Measurements from ENCODE around the gene GRK2.

GRK2 gene

DNA sequence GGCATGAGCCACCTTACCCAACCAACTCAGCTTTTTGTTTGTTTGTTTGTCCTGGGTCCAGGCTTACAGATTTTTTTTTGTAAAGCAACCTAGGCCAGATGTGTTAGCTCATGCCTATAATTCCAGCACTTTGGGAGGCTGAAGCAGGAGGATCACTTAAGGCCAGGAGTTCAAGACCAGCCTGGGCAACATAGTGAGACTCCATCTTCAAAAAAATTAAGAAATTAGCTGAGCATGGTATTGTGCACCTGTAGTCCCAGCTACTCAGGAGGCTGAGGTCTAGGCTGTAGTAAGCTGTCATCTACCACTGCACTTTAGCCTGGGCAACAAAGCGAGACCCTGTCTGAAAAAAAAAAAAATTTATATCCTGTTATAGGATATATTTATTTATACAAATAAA lies 28.7 kb upstream of the GRK2 start:
- Histone ChIP-seq H3K27me3 (ENCODE audit: insufficient read depth, low read depth, severe bottlenecking) (no peaks in the 10 kb centered on the region), H3K4me3 (ENCODE audit: low read depth, low read length) (no peak overlapping the region), H3K9me3 (ENCODE audit: severe bottlenecking) (no peaks in the 10 kb centered on the region), H3K27ac (no peak overlapping the region), H3K36me3 (peaks cover 29% of the 10 kb centered on the region)
- TF ChIP-seq, protein P1, sequence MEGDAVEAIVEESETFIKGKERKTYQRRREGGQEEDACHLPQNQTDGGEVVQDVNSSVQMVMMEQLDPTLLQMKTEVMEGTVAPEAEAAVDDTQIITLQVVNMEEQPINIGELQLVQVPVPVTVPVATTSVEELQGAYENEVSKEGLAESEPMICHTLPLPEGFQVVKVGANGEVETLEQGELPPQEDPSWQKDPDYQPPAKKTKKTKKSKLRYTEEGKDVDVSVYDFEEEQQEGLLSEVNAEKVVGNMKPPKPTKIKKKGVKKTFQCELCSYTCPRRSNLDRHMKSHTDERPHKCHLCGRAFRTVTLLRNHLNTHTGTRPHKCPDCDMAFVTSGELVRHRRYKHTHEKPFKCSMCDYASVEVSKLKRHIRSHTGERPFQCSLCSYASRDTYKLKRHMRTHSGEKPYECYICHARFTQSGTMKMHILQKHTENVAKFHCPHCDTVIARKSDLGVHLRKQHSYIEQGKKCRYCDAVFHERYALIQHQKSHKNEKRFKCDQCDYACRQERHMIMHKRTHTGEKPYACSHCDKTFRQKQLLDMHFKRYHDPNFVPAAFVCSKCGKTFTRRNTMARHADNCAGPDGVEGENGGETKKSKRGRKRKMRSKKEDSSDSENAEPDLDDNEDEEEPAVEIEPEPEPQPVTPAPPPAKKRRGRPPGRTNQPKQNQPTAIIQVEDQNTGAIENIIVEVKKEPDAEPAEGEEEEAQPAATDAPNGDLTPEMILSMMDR (IDR thresholded peaks at IDR 0.05; ENCODE audit: low read depth, low read length), result no peak
- DNase-seq, result no peak

- H3K4me3 ChIP-seq (ENCODE audit: low read depth, low read length), result peak overlapping the region; percentile 31
- peak; percentile 31 for DNase-seq
- H3K36me3 ChIP-seq, result peaks cover 34% of the 10 kb centered on the region
- peak overlapping the region; percentile 55 for H3K27ac ChIP-seq
- H3K27me3 ChIP-seq (ENCODE audit: insufficient read depth, low read depth, severe bottlenecking), result no peaks in the 10 kb centered on the region
- no peaks in the 10 kb centered on the region for H3K9me3 ChIP-seq (ENCODE audit: severe bottlenecking)
- TF ChIP-seq, protein P1 (IDR thresholded peaks at IDR 0.05; ENCODE audit: low read depth, low read length), result no peak
Measured at GRCh38 chr11:67238894-67239782, 27.1 kb upstream of the GRK2 start.

DNA sequence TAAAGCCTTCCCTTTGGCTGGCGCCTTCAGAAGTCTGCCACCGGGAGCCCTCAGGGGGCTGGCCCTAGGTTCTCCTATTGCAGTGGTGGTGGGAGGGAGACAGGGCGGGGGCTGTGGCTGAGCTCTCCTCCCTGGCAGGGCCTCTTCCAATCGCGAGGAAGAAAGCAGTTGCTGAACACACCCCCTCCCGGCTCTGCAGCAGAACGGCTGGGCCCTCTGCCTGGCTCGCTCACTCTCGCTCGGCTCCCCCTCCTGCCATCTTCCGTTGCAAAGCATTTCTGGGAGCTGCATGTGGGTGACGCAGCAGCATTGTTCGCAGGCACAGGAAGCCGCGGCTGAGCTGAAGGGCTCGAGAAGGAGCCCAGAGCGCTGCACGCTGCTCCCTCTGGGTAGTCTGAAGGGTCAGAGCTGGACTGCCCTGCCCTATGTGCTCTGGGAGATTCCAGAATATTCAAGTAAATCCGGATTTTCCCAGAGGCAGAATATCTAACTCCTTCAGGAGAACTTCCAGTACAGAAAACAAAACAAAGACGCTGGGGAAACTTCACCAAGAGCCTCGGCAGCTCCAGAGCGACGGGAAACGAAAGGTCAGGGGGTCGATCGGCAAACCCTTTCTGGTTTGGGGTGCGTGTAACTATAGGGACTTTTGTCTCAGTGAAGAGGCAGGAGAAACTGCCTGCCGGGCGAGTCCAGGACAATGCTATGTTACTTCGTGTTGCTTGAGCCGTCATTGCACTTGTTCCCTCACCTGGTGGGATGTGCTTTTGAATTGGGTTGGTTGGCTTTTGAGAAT lies 26.3 kb upstream of the GRK2 start:
- H3K27ac ChIP-seq, result peak overlapping the region; percentile 91

GRCh38 chr11:67240576-67241389 lies 25.5 kb upstream of the GRK2 start:
- TF ChIP-seq, protein P1 (IDR thresholded peaks at IDR 0.05; ENCODE audit: low read depth, low read length), result no peak
- H3K4me3 ChIP-seq (ENCODE audit: low read depth, low read length), result peak overlapping the region; percentile 79
- no peaks in the 10 kb centered on the region for H3K27me3 ChIP-seq (ENCODE audit: insufficient read depth, low read depth, severe bottlenecking)
- no peaks in the 10 kb centered on the region for H3K9me3 ChIP-seq (ENCODE audit: severe bottlenecking)
- peaks cover 45% of the 10 kb centered on the region for H3K36me3 ChIP-seq
- peak overlapping the region; percentile 91 for H3K27ac ChIP-seq
- DNase-seq, result peak; percentile 33

More for the DNA sequence above, 26.3 kb upstream of the GRK2 start:
- TF ChIP-seq, protein P1 (IDR thresholded peaks at IDR 0.05; ENCODE audit: low read depth, low read length), result no peak
- Histone ChIP-seq H3K9me3 (ENCODE audit: severe bottlenecking) (no peaks in the 10 kb centered on the region), H3K4me3 (ENCODE audit: low read depth, low read length) (peak overlapping the region; percentile 79), H3K36me3 (peaks cover 37% of the 10 kb centered on the region), H3K27me3 (ENCODE audit: insufficient read depth, low read depth, severe bottlenecking) (no peaks in the 10 kb centered on the region)
- DNase-seq, result peak; percentile 98

- no peak for DNase-seq
- no peak overlapping the region for H3K4me3 ChIP-seq (ENCODE audit: low read depth, low read length)
- no peaks in the 10 kb centered on the region for H3K27me3 ChIP-seq (ENCODE audit: insufficient read depth, low read depth, severe bottlenecking)
- no peaks in the 10 kb centered on the region for H3K9me3 ChIP-seq (ENCODE audit: severe bottlenecking)
- peaks cover 56% of the 10 kb centered on the region for H3K36me3 ChIP-seq
- H3K27ac ChIP-seq, result no peak overlapping the region
- TF ChIP-seq, protein P1 (IDR thresholded peaks at IDR 0.05; ENCODE audit: low read depth, low read length), result no peak
Measured at GRCh38 chr11:67242548-67242947, 23.7 kb upstream of the GRK2 start.
